GM12878 (cell line): ENCODE data around the gene TSPEAR. TPM values are rescaled to one million over a fixed set of nuclear protein-coding genes. Genes with fewer than 3 reads are reported as not detected.

Experiments
- ATAC-seq: fragments of 200-7000 bp; cut with Tn5 transposase; 3 replicates; pipeline ENCODE4 v1.9.1; 2020; ENCODE audit warnings: mild to moderate bottlenecking, moderate library complexity
- BruUV-seq: library from RNA; stranded (reverse); fragments of 400-500 nt; replicated peaks from 2 replicates; lab custom pipeline; 2021; lab: Mats Ljungman, UMichigan
- CTCF ChIA-PET: fragments of 300-600 bp; sonication (Branson Sonifier 250); formaldehyde crosslinking; extraction: SDS; loops from one replicate; lab custom pipeline; 2021; ENCODE audit warnings: inconsistent platforms; lab: Yijun Ruan, JAX
- POLR2A ChIA-PET: fragments of 350-600 bp; formaldehyde crosslinking; extraction: SDS; loops from one replicate; lab custom pipeline; 2021; ENCODE audit warnings: inconsistent platforms; lab: Charles Lee
- RAD21 ChIA-PET: fragments of 300-600 bp; sonication (Branson Sonifier 250); formaldehyde crosslinking; loops from one replicate; lab custom pipeline; 2023; ENCODE audit warnings: antibody characterized with exemption; ENCODE audit not compliant: unreplicated experiment; lab: Charles Lee
- SMC1A ChIA-PET: fragments of 300-600 bp; sonication (Branson Sonifier 250); formaldehyde crosslinking; loops from one replicate; lab custom pipeline; 2023; ENCODE audit not compliant: unreplicated experiment, uncharacterized antibody; lab: Charles Lee
- DNase-seq: peaks from one replicate; pipeline ENCODE4 v3.0.0-alpha.2; 2011; ENCODE audit warnings: low read depth, low spot score
- FAIRE-seq: peaks from 3 replicates; lab custom pipeline; 2011; peaks lifted over from hg19 to GRCh38; lab: Jason Lieb, UNC
- H2AFZ ChIP-seq: 2 replicates; pipeline ENCODE4 v1.6.0; 2011; ENCODE audit warnings: low read depth, low read length, control low read depth; ENCODE audit not compliant: control insufficient read depth
- H3K27ac ChIP-seq: 2 replicates; pipeline ENCODE4 v1.5.1; 2011; ENCODE audit warnings: control low read depth; ENCODE audit not compliant: control insufficient read depth, insufficient read depth
- H3K27me3 ChIP-seq, 2 experiments: replicated peaks in 1 of 2; 2 replicates each; pipeline versions ENCODE4 v1.6.0 to v1.6.1; 2011; ENCODE audit warnings: low read length in 1 of 2; ENCODE audit not compliant: control insufficient read depth in 2 of 2, insufficient read depth in 2 of 2
- H3K36me3 ChIP-seq, 2 experiments: 2 replicates each; pipeline ENCODE4 v1.5.1; 2011; ENCODE audit warnings: low read length in 1 of 2; ENCODE audit not compliant: control insufficient read depth in 2 of 2, insufficient read depth in 2 of 2
- H3K4me1 ChIP-seq: 2 replicates; pipeline ENCODE4 v1.6.1; 2011; ENCODE audit warnings: mild to moderate bottlenecking, low read length, moderate library complexity, mixed read lengths; ENCODE audit not compliant: control insufficient read depth, insufficient read depth
- H3K4me2 ChIP-seq: 2 replicates; pipeline ENCODE4 v1.6.0; 2011; ENCODE audit warnings: control low read depth; ENCODE audit not compliant: control insufficient read depth, insufficient read depth
- H3K4me3 ChIP-seq: fragments of 200-600 bp; sonication (generic); 2 replicates; pipeline ENCODE4 v1.5.1; 2016
- H3K79me2 ChIP-seq: 2 replicates; pipeline ENCODE4 v1.6.0; 2011; ENCODE audit warnings: low read length; ENCODE audit not compliant: control insufficient read depth, insufficient read depth
- H3K9ac ChIP-seq: 2 replicates; pipeline ENCODE4 v1.8.0; 2011; ENCODE audit warnings: low read length, control low read depth, mixed read lengths; ENCODE audit not compliant: control insufficient read depth, insufficient read depth
- H3K9me3 ChIP-seq: replicated peaks from 3 replicates; pipeline ENCODE4 v1.5.1; 2011; ENCODE audit warnings: mild to moderate bottlenecking, low read length; ENCODE audit not compliant: control insufficient read depth, insufficient read depth
- H4K20me1 ChIP-seq: 2 replicates; pipeline ENCODE4 v1.6.0; 2011; ENCODE audit not compliant: control insufficient read depth, insufficient read depth
- BHLHE40 ChIP-seq, 2 experiments: fragments of 450-650 bp in 1 of 2; IDR thresholded peaks; 2 replicates each; pipeline ENCODE4 v1.6.1; 2011 to 2017; ENCODE audit warnings: low read depth in 2 of 2, borderline replicate concordance in 1 of 2, improper control_type of control experiment in 1 of 2, low read length in 1 of 2, mild to moderate bottlenecking in 1 of 2
- CEBPB ChIP-seq, 2 experiments: fragments of 150-350 bp in 1 of 2; IDR thresholded peaks; 2 replicates each; pipeline ENCODE4 v1.6.1; 2012 to 2014; ENCODE audit warnings: low read depth in 2 of 2, low read length in 2 of 2, borderline replicate concordance in 1 of 2, inconsistent platforms in 1 of 2
- HDGF ChIP-seq: fragments of 450-650 bp; IDR thresholded peaks from 2 replicates; pipeline ENCODE4 v1.6.1; 2016; ENCODE audit warnings: antibody characterized with exemption
- MTA2 ChIP-seq: fragments of 450-650 bp; IDR thresholded peaks from 2 replicates; pipeline ENCODE4 v1.6.1; 2016; ENCODE audit warnings: low read depth, mild to moderate bottlenecking, moderate library complexity
- MTA3 ChIP-seq: IDR thresholded peaks from 2 replicates; pipeline ENCODE4 v1.6.1; 2012; ENCODE audit warnings: low read length, inconsistent platforms, borderline replicate concordance
- NR2C1 ChIP-seq: fragments of 450-650 bp; IDR thresholded peaks from 2 replicates; pipeline ENCODE4 v1.6.1; 2017; ENCODE audit warnings: antibody characterized with exemption, mild to moderate bottlenecking, moderate library complexity
- SMAD5 ChIP-seq: IDR thresholded peaks from 2 replicates; pipeline ENCODE4 v1.6.1; 2016; ENCODE audit warnings: antibody characterized with exemption, low read depth
- SMARCA5 ChIP-seq: fragments of 450-650 bp; IDR thresholded peaks from 2 replicates; pipeline ENCODE4 v1.6.1; 2017; ENCODE audit warnings: mild to moderate bottlenecking
- ZBED1 ChIP-seq: IDR thresholded peaks from 2 replicates; pipeline ENCODE4 v1.6.1; 2016; ENCODE audit warnings: borderline replicate concordance
- ZNF207 ChIP-seq: fragments of 450-650 bp; IDR thresholded peaks from 2 replicates; pipeline ENCODE4 v1.6.1; 2014; ENCODE audit warnings: antibody characterized with exemption, mild to moderate bottlenecking, borderline replicate concordance
- ZNF217 ChIP-seq: fragments of 450-650 bp; IDR thresholded peaks from 2 replicates; pipeline ENCODE4 v1.6.1; 2017; ENCODE audit warnings: antibody characterized with exemption, mild to moderate bottlenecking
- WGBS: methylation state at CpG from one replicate; pipeline ENCODE4 v1.1.6; 2016; ENCODE audit warnings: low lambda C conversion rate; ENCODE audit not compliant: insufficient replicate concordance, insufficient coverage; ENCODE audit errors: missing lambda C conversion rate; 5-methylcytosine and 5-hydroxymethylcytosine counted together
- in situ Hi-C: fragments of 300-500 bp; cut with MboI; formaldehyde crosslinking; loops from 9 replicates; pipeline ENCODE4 v1.14.3; 2018; ENCODE audit warnings: mixed read lengths
- intact Hi-C: fragments of 100-400 bp; cut with micrococcal nuclease; formaldehyde crosslinking; loops from one replicate; pipeline ENCODE4 v1.14.2; 2022; ENCODE audit not compliant: unreplicated experiment
- polyA plus RNA-seq, 11 experiments: library from polyadenylated mRNA; depleted of rRNA in 4 of 11; unstranded in 6 of 11; stranded (reverse) in 5 of 11; fragments of >200 nt; fragmentation: Nextera tagmentation in 4 of 11; fragmentation: Illumina TruSeq in 1 of 11; extraction: Ambion mirVana in 4 of 11; extraction: Trizol in 1 of 11; gene quantifications; 1 replicate in 1 of 11; 2 replicates in 10 of 11; pipeline versions ENCODE4 v1.2.1 to v1.2.3, GENCODE V29; 2011 to 2016; ENCODE audit warnings: inconsistent platforms in 2 of 11, missing spikeins in 2 of 11, low read depth in 1 of 11
- total RNA-seq, 4 experiments: library from RNA; depleted of rRNA in 3 of 4; stranded (reverse); fragments of >200 nt in 3 of 4; fragmentation: Illumina TruSeq in 1 of 4; extraction: Trizol in 1 of 4; gene quantifications; 2 replicates each; pipeline versions ENCODE4 v1.2.1 to v1.2.3, GENCODE V29; 2013 to 2021
- TF ChIP-seq, protein P1 (sequence below): fragments of 450-650 bp; conservative IDR thresholded peaks from 2 replicates; pipeline ENCODE4 v1.6.1; 2017; ENCODE audit warnings: mild to moderate bottlenecking, moderate library complexity
- TF ChIP-seq, protein P2 (sequence below): IDR thresholded peaks from 2 replicates; pipeline ENCODE4 v1.6.1; 2011; ENCODE audit warnings: low read depth, mild to moderate bottlenecking, low read length, moderate library complexity, borderline replicate concordance; ENCODE audit errors: extremely low read depth

Gene TSPEAR
- total and polyA plus RNA-seq, 10 of the 15 experiments (the other 5 are each of a cell fraction or from before 2014, with no cell fraction given) = not detected

DNA sequence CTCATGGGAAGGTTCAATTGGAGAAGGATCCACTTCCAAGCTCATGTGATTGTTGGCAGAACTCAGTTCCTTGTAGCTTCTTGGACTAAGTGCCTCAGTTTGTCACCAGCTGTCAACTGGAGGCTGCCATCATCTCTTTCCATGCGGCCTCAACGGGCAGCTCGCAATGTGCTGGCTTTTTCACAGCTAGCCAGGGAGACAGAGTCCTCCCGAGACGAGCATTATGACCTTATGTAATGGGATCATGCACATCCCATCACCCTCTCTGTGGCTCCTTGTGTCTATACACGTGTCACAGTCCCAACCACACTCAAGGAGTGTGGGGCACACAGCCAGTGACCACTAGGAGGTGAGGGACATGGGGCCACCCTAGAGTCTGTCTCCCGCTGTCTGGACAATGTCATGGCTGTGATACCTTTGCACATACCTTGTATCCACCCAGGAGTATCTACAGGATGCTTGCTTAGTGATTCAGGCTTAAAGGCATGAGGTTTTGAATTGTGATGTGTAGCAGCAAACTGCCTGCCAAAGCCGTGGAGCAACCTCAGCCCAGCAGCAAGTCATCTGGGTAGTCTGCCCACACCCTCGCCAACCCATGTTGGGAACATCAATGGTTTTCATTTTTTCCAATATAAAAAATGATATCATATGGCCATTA lies 115.2 kb downstream of the TSPEAR start:
- ATAC-seq = no peak
- no peak for FAIRE-seq
- no peak overlapping the region for H3K9ac ChIP-seq
- SMC1A ChIA-PET = no interaction called here
- BruUV-seq = no TSS peak
- intact Hi-C loops (no loop called here), in situ Hi-C loops (no loop called here)
- no peaks in the 10 kb centered on the region; the same call in 2 of the 3 replicates for H3K9me3 ChIP-seq
- CTCF ChIA-PET = no interaction called here
- H3K36me3 ChIP-seq = no peaks in the 10 kb centered on the region
- RAD21 ChIA-PET = no interaction called here
- H4K20me1 ChIP-seq = no peaks in the 10 kb centered on the region
- POLR2A ChIA-PET = interaction anchor here (0.8 kb wide), 1 partner anchor 208 kb away, joined by 5 read pairs; no protein-coding TSS in a partner anchor
- WGBS = 5% methylated on average over 9 of the region's 9 CpGs
- no peak for DNase-seq
- H3K4me1 ChIP-seq = no peaks in the 10 kb centered on the region
- no peaks in the 10 kb centered on the region for H3K27me3 ChIP-seq
- no peak overlapping the region for H3K27ac ChIP-seq
- no peak for TF ChIP-seq ZBED1
- no peak overlapping the region for H3K4me2 ChIP-seq
- H2AFZ ChIP-seq = no peak overlapping the region
- H3K79me2 ChIP-seq = no peaks in the 10 kb centered on the region
- no peak overlapping the region for H3K4me3 ChIP-seq

DNA sequence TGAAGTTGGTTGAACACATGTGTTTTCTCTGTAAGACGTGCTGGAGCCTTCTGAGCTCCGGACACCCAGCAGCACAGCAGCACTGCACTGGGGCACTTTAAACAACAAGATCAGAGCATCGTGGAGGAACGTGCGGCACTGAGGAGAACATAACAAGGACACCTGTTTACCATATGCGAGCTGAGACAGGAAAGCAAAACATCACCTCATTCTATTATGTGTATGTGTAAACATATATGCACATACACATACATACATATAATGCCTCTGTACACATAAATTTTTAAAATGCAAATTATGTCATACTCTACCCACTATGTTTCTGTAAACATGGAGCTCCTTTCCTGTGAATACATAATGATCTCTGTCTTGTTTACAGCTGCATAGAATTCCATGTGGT lies 115.8 kb downstream of the TSPEAR start:
- Histone ChIP-seq H3K4me1 (no peaks in the 10 kb centered on the region), H4K20me1 (no peaks in the 10 kb centered on the region), H3K9me3 (no peaks in the 10 kb centered on the region; the same call in 2 of the 3 replicates), H3K79me2 (no peaks in the 10 kb centered on the region), H3K4me3 (no peak overlapping the region), H2AFZ (no peak overlapping the region), H3K27ac (no peak overlapping the region), H3K27me3 (no peaks in the 10 kb centered on the region), H3K36me3 (no peaks in the 10 kb centered on the region), H3K4me2 (no peak overlapping the region), H3K9ac (no peak overlapping the region)
- in situ Hi-C loops = no loop called here
- RAD21 ChIA-PET = no interaction called here
- no peak for DNase-seq
- whole genome bisulfite sequencing = 41% methylated on average over 6 of the region's 6 CpGs
- no peak for FAIRE-seq
- SMC1A ChIA-PET = no interaction called here
- TF ChIP-seq BHLHE40 (IDR thresholded peaks at IDR 0.05; ENCODE audit: borderline replicate concordance in 1 of 2, low read depth in 2 of 2, low read length in 1 of 2) = no peak
- TF ChIP-seq MTA3 = no peak
- TF ChIP-seq SMARCA5 = no peak
- no peak for TF ChIP-seq SMAD5
- TF ChIP-seq, protein P1, sequence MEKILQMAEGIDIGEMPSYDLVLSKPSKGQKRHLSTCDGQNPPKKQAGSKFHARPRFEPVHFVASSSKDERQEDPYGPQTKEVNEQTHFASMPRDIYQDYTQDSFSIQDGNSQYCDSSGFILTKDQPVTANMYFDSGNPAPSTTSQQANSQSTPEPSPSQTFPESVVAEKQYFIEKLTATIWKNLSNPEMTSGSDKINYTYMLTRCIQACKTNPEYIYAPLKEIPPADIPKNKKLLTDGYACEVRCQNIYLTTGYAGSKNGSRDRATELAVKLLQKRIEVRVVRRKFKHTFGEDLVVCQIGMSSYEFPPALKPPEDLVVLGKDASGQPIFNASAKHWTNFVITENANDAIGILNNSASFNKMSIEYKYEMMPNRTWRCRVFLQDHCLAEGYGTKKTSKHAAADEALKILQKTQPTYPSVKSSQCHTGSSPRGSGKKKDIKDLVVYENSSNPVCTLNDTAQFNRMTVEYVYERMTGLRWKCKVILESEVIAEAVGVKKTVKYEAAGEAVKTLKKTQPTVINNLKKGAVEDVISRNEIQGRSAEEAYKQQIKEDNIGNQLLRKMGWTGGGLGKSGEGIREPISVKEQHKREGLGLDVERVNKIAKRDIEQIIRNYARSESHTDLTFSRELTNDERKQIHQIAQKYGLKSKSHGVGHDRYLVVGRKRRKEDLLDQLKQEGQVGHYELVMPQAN = no peak
- TF ChIP-seq NR2C1 = no peak
- no peak for TF ChIP-seq MTA2
- TF ChIP-seq, protein P2, sequence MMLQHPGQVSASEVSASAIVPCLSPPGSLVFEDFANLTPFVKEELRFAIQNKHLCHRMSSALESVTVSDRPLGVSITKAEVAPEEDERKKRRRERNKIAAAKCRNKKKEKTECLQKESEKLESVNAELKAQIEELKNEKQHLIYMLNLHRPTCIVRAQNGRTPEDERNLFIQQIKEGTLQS = no peak
- TF ChIP-seq ZNF207 = no peak
- TF ChIP-seq ZNF217 = no peak
- TF ChIP-seq HDGF = no peak
- no peak for TF ChIP-seq CEBPB (IDR thresholded peaks at IDR 0.05; ENCODE audit: borderline replicate concordance in 1 of 2, low read depth in 2 of 2, low read length in 2 of 2)
- ATAC-seq = no peak
- intact Hi-C loops = no loop called here
- POLR2A ChIA-PET = no interaction called here
- CTCF ChIA-PET = no interaction called here
- BruUV-seq = no TSS peak
